Measurements from ENCODE around the gene FSCN2.
A peak's percentile ranks its signal among the peaks of the same experiment; 100 is the strongest.

The FSCN2 gene

DNA sequence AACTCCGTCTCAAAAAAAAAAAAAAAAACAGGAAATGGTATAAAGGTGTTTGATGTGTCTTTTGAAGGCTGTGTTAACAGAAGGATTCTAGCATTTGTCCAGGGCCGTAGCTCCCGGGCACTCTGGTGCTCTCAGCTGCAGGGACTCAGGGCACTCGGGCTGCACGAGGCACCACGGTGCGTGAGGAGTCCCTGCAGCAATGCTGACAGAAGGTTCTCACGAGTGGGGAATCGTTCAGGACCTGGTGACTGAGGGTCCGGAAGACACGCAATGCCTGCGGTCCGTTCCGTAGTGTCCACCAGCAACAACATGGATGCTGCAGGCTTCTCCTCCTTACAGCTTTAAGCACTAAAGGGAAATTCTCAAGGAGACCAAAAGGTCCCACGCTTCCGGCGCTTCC is 36.6 kb downstream of the FSCN2 start:
- TF ChIP-seq, protein P1, sequence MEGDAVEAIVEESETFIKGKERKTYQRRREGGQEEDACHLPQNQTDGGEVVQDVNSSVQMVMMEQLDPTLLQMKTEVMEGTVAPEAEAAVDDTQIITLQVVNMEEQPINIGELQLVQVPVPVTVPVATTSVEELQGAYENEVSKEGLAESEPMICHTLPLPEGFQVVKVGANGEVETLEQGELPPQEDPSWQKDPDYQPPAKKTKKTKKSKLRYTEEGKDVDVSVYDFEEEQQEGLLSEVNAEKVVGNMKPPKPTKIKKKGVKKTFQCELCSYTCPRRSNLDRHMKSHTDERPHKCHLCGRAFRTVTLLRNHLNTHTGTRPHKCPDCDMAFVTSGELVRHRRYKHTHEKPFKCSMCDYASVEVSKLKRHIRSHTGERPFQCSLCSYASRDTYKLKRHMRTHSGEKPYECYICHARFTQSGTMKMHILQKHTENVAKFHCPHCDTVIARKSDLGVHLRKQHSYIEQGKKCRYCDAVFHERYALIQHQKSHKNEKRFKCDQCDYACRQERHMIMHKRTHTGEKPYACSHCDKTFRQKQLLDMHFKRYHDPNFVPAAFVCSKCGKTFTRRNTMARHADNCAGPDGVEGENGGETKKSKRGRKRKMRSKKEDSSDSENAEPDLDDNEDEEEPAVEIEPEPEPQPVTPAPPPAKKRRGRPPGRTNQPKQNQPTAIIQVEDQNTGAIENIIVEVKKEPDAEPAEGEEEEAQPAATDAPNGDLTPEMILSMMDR (conservative IDR thresholded peaks at IDR 0.05; ENCODE audit: low read depth, low read length): no peak
- DNase-seq (ENCODE audit: low read depth): no peak
- no peak overlapping the region for H3K4me3 ChIP-seq (ENCODE audit: low read length)

DNA sequence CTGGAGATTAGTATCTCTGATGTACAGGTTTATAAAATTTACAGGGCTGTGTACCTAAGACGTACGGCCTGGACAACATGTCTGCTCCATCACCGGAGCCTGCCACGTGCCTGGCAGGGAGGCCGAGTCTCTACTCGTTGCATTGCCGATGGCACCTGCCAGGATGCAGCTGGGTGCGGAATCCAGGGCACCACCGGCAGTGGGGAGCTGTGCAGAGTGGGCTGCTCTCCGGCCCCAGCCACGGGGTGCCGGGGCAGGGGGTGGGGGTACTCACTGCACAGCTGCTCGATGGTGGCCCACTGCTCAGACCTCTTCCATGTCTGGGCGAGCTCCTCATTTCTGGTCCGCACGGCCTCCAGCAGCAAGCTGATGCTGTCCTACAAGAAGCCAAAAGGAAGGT is 37.1 kb downstream of the FSCN2 start:
- no peak for DNase-seq (ENCODE audit: low read depth)
- TF ChIP-seq, protein P1 (conservative IDR thresholded peaks at IDR 0.05; ENCODE audit: low read depth, low read length): no peak
- H3K4me3 ChIP-seq (ENCODE audit: low read length): no peak overlapping the region

DNA sequence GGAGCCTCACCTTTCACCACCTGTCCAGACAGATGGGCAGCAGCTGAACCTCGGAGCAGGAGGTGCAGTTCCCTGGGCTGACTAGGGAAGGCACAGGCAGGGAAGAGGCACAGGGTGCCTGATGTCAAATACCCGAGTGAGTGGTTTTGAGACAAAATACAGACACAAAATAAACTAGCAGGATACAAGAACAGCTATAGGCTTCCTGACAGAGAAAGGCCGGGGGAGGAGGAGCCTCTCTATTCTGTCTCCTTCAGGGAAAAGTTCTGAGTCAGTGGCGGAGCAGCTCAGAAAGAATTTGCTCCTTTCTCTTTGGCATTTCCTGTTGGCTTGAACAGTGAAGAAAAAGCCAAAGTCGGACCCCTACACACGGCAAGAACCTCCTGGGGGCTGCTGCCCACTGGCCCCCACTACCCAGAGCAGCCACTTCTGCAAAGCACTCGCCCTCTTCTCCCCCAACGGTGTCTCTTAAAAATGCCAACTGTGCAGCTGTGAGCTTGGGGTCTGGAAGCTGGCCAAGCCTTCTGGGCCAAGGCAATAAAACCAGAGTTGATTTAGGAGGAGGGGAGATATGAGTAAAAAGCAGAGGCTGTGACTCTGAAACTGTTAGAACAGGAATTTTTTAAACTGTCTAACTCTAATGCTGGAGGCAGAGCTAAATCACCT is 38.4 kb downstream of the FSCN2 start:
- peak; percentile 68 for DNase-seq (ENCODE audit: low read depth)
- H3K4me3 ChIP-seq (ENCODE audit: low read length): peak overlapping the region; percentile 9

DNA sequence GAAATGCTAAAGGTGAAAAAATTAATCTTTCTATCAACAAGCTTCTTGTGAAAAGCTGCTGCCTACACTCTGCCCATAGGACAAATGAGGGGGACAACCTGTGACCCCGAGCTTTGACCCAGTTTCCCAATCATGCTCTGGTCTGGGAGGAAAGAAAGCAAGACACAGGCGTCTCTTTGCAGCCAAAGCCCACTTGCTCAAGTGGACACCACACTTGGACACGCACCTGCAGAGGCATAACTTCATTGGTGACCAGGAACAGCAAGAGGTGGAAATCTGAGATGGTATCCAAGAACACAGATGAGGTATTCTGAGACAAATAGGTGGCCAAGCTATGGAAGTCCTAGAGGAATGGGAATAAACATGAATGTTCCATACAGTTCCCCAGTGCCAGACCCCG is 39.0 kb downstream of the FSCN2 start:
- H3K4me3 ChIP-seq (ENCODE audit: low read length): peak overlapping the region; percentile 2
- TF ChIP-seq, protein P1 (conservative IDR thresholded peaks at IDR 0.05; ENCODE audit: low read depth, low read length): no peak
- no peak for DNase-seq (ENCODE audit: low read depth)

More for the DNA sequence above, 38.4 kb downstream of the FSCN2 start:
- TF ChIP-seq, protein P1 (conservative IDR thresholded peaks at IDR 0.05; ENCODE audit: low read depth, low read length): no peak

DNA sequence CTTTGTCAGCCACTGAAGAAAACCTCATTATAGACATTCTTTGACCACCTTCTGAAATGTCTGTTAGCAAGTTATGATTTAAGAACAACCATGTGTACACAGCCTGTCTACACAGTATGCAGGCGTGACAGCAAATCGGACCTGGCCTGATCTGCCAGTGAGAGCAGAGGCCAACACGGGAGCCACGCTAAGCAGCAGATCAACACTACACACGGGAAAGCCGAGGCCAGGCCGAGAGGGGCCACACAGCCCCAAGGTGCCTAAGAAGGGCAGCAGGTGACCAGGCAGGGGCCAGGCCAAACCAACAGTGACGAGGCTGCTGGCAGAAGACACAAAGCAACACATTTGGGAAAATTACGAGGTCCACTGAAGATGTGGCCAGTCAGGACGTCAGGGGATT is 40.2 kb downstream of the FSCN2 start:
- DNase-seq (ENCODE audit: low read depth): no peak
- TF ChIP-seq, protein P1 (conservative IDR thresholded peaks at IDR 0.05; ENCODE audit: low read depth, low read length): no peak
- no peak overlapping the region for H3K4me3 ChIP-seq (ENCODE audit: low read length)

DNA sequence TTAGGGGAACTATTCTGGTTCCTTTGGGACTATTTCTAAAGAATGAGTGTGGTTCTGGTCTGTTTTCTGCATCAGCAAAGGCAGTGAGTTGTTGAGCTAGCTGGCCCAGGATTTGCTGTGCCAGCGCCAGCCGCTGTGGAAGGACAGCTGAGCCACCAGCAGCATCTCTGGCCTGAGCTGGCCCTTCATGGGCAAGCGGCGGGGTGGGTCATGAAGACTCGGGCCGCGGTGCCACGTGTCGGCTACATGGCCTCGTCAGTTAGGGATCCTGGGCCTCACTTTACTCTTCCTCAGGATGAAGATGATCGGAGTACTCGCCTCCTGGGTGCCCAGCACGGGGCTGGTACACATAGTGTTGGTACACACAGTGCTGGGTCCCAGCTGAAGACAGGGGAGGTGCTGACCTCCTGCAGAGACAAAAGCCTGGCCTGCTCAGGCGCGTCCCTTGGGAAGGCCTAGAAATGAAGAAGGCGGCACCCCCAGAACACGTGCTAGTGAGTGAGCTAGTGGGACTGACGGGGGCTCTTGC is 41.9 kb downstream of the FSCN2 start:
- no peak for DNase-seq (ENCODE audit: low read depth)
- no peak overlapping the region for H3K4me3 ChIP-seq (ENCODE audit: low read length)
- TF ChIP-seq, protein P1 (conservative IDR thresholded peaks at IDR 0.05; ENCODE audit: low read depth, low read length): no peak

DNA sequence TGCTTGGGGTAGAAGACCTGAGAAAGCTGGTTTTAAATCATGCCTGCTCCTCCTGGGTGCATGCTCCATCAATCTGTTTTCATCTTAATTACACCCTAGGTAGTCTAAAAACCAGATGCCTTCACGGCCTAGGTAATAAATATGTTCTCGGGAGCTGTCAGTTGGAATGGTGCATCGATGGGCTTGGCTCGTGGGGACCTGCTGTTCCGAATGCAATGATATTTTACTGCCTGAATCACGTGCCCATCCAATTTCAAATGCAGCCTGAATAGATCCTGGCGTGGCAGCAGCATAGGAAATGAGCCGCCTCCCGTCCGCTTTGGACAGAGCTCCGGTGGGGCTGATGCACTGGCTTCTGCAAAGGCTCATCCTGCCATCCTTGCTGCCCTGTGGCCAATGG is 42.8 kb downstream of the FSCN2 start:
- no peak overlapping the region for H3K4me3 ChIP-seq (ENCODE audit: low read length)
- no peak for DNase-seq (ENCODE audit: low read depth)
- TF ChIP-seq, protein P1 (conservative IDR thresholded peaks at IDR 0.05; ENCODE audit: low read depth, low read length): no peak
